BE2C (cell line): Measurements from ENCODE around the gene CFAP46.

Experiments
- DNase-seq: peaks from one replicate; pipeline ENCODE4 v3.0.0-alpha.2; 2020
- H3K27me3 ChIP-seq: fragments of 250-450 bp; sonication (Bioruptor Pico); 2 replicates; pipeline ENCODE4 v1.5.1; 2020; ENCODE audit warnings: mild to moderate bottlenecking
- H3K36me3 ChIP-seq: fragments of 250-450 bp; sonication (Bioruptor Pico); 2 replicates; pipeline ENCODE4 v1.5.1; 2020; ENCODE audit warnings: mild to moderate bottlenecking
- H3K4me1 ChIP-seq: fragments of 250-450 bp; sonication (Bioruptor Pico); 2 replicates; pipeline ENCODE4 v1.5.1; 2020
- H3K4me3 ChIP-seq: 2 replicates; pipeline ENCODE4 v1.5.1; 2011; ENCODE audit warnings: low read depth, low read length
- H3K9me3 ChIP-seq: fragments of 250-450 bp; sonication (Bioruptor Pico); 2 replicates; pipeline ENCODE4 v1.5.1; 2020
- TF ChIP-seq, protein P1 (sequence below): IDR thresholded peaks from 2 replicates; pipeline ENCODE4 v1.5.1; 2012; ENCODE audit warnings: mild to moderate bottlenecking, low read depth, low read length

Gene CFAP46

DNA sequence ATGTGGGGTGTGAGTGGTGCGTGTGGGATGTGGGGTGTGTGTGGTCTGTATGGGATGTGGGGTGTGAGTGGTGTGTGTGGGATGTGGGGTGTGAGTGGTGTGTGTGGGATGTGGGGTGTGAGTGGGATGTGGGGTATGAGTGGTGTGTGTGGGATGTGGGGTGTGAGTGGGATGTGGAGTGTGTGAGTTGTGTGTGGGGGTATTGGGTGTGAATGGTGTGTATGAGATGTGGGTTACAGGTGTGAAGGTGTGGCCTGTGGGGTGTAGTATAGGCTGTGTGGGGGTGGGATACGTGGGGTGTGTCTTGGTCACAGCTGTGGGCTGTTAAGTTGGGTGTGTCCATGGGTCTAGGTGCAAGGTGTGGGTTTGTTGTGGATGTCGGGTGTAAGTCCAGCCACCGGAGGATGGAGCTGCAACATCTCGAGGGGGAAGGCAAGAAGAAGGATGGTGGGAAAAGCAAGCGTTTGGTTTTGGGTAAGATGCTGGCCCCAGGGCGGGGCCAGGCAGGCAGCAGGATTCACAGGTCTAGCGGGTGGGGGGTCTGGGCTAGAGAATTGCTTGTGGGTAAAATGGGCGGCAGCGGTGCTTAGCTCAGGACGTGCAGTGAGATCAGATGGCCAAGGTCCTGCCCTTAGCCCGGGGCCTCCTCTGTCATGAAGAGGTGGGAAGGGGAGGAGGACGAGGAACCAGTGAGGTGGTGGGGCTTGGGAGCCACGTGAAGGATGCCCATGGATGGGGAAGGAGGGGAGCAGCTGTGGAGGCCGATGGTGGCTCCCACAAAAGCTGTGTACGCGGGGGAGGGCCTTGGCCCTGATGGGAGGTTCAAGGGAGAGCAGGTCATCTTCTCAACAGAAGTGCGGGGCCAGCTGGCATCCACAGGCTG, 60.1 kb downstream of the CFAP46 start:
- H3K9me3 ChIP-seq: no peaks in the 10 kb centered on the region
- no peaks in the 10 kb centered on the region for H3K4me1 ChIP-seq
- no peaks in the 10 kb centered on the region for H3K36me3 ChIP-seq
- H3K27me3 ChIP-seq: peaks cover 48% of the 10 kb centered on the region
- no peak for DNase-seq
- H3K4me3 ChIP-seq: no peak overlapping the region
- TF ChIP-seq, protein P1, sequence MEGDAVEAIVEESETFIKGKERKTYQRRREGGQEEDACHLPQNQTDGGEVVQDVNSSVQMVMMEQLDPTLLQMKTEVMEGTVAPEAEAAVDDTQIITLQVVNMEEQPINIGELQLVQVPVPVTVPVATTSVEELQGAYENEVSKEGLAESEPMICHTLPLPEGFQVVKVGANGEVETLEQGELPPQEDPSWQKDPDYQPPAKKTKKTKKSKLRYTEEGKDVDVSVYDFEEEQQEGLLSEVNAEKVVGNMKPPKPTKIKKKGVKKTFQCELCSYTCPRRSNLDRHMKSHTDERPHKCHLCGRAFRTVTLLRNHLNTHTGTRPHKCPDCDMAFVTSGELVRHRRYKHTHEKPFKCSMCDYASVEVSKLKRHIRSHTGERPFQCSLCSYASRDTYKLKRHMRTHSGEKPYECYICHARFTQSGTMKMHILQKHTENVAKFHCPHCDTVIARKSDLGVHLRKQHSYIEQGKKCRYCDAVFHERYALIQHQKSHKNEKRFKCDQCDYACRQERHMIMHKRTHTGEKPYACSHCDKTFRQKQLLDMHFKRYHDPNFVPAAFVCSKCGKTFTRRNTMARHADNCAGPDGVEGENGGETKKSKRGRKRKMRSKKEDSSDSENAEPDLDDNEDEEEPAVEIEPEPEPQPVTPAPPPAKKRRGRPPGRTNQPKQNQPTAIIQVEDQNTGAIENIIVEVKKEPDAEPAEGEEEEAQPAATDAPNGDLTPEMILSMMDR: no peak

- Histone ChIP-seq H3K9me3 (no peaks in the 10 kb centered on the region), H3K4me3 (no peak overlapping the region), H3K27me3 (peaks cover 44% of the 10 kb centered on the region), H3K36me3 (no peaks in the 10 kb centered on the region), H3K4me1 (no peaks in the 10 kb centered on the region)
- DNase-seq: no peak
- TF ChIP-seq, protein P1: no peak
Measured at GRCh38 chr10:132881186-132881920, 61.0 kb downstream of the CFAP46 start.

DNA sequence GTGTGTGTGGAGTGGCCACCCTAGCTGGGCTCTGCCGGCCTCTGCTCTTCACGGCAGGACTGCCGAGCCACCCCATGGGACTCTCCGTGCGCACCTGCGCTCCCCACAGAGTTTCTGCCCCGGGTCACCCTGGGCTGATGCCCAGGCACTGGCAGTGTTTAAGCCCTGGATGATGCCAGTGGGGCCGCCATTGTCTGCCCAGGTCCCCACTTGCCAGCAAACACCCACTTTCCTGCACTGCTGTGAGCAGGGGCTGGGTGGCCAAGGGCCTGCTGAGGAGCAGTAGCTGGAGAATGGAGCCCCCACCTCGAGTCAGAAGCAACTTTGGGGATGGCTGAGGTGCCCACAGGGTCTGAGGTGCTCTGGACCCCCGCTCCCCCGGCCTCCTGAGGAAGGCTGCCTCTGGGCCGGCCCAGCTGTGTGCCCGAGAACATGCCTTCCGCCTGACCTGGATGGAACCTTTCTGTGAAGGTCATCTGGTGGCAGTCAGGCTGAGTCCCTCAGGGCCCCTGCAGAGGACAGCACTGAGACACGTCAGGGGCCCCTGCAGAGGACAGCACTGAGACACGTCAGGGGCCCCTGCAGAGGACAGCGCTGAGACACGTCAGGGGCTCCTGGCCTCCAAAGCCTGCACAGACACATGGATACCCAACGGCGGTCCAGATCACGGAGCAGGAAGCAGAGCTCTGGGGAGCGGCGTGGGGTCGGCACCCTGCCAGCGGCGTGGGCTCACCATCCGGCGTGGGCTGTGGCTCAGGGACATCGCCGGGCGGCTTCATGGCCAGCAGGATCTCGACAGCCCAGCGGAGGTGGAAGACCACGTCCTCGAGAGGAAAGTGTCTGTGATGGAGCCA, 62.0 kb downstream of the CFAP46 start:
- Histone ChIP-seq H3K4me1 (no peaks in the 10 kb centered on the region), H3K9me3 (no peaks in the 10 kb centered on the region), H3K27me3 (peaks cover 43% of the 10 kb centered on the region), H3K36me3 (no peaks in the 10 kb centered on the region), H3K4me3 (no peak overlapping the region)
- DNase-seq: no peak
- TF ChIP-seq, protein P1: no peak

DNA sequence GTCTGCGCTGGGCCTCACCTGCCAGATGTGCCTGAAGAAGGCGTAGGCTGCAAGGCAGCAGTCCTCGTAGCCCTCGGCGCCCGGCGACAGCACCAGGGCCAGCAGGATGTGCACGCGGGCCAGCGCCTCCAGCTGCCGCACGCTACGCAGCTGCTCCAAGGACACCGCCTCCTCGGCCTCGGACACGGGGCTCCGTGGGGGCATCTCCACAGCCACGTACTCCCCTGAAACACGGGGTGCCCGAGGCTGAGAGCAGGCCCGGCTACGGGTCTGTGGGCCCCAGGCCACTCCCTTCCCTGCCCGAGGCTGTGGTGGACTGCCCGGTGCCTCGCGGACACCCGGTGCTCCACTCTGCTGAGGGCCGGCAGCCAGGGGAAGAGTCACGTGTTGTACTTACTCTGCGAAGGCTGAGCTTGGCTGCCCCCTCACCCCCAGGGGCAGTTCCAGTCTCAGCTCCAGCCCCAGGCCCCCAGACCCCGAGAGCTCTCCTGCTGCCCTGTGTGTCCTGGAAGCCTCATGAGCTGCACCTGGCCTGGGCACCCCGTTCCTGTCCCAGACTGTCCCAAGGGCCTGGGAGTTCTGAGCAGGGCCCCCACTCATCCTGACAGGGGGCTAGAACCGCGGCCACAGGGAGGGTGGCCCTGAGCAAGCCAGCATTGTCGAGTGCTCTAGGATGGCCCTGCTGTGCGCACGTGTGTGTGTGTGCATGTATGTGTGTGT, 62.8 kb downstream of the CFAP46 start:
- H3K27me3 ChIP-seq: peaks cover 46% of the 10 kb centered on the region
- H3K36me3 ChIP-seq: no peaks in the 10 kb centered on the region
- no peak for DNase-seq
- H3K4me1 ChIP-seq: no peaks in the 10 kb centered on the region
- TF ChIP-seq, protein P1: no peak
- H3K9me3 ChIP-seq: no peaks in the 10 kb centered on the region
- no peak overlapping the region for H3K4me3 ChIP-seq

DNA sequence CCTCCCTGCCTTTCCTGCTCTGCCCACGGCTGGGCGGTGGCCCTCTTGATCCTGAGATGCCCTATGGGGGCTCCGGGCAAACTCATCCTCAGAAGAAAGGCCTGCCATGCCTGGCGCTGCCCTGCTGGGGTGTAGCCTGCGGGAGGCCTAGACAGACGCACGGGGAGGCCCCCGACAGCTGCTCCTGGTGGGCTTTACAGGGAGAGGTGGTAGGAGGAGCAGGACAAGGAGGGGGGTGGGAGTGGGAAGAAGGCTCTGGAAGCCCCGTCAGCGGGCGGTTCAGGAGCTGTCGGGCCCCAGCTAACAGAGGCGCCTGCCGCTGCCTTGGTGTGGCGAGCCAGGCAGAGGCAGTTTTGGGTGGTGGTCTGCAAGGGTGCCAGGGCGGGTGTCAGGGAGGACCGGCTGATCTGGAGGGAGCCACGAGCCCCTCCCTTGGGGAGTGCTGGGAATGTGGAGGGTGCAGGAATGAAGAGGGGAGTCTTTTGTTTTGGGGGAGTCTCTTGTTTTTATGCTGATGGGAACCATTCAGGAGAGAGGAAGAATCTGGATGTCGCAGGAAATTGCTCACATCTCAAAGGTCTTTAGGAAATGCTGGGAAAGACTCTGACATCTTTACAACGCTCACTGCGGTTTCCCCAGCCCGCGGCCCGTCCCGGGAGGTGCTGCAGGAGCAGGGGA, 63.5 kb downstream of the CFAP46 start:
- peaks cover 44% of the 10 kb centered on the region for H3K27me3 ChIP-seq
- H3K4me1 ChIP-seq: no peaks in the 10 kb centered on the region
- no peak overlapping the region for H3K4me3 ChIP-seq
- TF ChIP-seq, protein P1: no peak
- no peaks in the 10 kb centered on the region for H3K9me3 ChIP-seq
- DNase-seq: no peak
- no peaks in the 10 kb centered on the region for H3K36me3 ChIP-seq
